GM12874 (cell line): Measurements from ENCODE around the gene NARF.

Experiments used
- TF ChIP-seq, protein P1 (sequence below): IDR thresholded peaks from 2 replicates; pipeline ENCODE4 v1.5.1; 2011; ENCODE audit warnings: low read depth, mild to moderate bottlenecking, control low read depth, low read length, moderate library complexity; ENCODE audit not compliant: insufficient read depth

Gene NARF

DNA sequence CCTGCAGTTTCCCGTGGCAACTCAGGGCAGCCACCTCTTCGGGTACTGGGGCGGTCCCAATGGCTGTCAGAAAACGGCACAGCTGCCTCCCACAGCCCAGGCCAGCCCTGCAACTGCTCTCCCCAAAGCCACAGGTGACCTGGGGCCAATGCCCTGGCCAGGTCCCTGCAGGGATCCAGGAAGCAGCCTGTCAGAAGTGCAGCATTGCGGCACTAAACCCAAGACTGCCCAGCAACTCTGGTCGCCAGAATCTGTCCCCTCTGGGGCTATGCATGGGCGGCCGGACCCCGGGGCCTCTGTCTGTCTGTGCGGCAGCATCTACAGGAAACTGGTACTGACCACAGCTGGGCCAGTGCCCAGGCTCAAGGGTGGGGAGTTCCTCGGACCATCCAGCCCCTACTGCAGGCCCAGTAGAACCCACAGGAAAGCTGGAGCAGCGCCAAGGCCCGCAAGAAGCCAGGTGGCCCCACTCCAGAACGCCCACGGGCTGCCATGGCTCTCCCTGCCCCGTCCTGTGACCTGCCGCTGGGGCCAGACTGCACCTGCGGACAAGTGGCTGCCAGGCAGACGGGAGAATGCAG, 13.5 kb upstream of the NARF start:
- TF ChIP-seq, protein P1, sequence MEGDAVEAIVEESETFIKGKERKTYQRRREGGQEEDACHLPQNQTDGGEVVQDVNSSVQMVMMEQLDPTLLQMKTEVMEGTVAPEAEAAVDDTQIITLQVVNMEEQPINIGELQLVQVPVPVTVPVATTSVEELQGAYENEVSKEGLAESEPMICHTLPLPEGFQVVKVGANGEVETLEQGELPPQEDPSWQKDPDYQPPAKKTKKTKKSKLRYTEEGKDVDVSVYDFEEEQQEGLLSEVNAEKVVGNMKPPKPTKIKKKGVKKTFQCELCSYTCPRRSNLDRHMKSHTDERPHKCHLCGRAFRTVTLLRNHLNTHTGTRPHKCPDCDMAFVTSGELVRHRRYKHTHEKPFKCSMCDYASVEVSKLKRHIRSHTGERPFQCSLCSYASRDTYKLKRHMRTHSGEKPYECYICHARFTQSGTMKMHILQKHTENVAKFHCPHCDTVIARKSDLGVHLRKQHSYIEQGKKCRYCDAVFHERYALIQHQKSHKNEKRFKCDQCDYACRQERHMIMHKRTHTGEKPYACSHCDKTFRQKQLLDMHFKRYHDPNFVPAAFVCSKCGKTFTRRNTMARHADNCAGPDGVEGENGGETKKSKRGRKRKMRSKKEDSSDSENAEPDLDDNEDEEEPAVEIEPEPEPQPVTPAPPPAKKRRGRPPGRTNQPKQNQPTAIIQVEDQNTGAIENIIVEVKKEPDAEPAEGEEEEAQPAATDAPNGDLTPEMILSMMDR: no peak

DNA sequence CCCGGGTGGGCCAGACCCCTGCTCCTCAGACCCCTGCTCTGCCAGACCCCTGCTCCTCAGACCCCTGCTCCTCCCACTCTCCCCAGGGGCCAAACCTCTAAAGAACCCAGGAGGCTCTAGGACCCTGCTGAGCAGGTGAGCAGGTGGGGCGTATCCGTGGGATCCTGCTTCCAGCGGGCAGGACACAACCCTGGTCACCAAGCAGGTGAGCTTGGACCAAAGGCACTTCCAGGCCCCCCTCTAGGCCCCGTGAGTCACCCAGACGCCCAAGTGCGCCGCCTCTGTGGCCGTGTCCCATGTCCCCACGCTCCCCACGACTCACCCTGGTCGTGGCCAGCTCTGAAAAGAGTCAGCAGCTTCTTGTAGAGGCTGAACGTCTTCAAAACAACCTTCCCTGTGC, 13.0 kb upstream of the NARF start:
- TF ChIP-seq, protein P1: no peak

DNA sequence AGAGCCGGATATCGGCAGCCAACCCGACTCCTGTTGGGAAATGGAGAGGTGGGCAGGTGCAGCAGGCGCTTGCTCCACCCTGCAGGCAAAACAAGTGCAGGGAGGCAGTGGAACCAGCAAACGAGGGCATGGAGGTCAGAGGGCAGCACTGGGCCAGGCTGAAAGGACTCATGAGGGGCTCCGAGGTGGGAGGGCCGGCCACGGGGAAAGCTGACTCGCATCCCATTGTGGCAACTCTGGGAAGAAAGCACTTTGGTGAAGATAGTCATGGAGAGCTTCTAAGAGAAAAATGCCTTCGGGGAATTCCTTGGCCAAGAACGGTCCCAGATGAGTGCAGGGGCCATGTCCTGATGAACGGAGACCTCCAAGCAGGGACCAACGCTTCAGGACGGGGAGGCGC, 12.4 kb upstream of the NARF start:
- TF ChIP-seq, protein P1: no peak

DNA sequence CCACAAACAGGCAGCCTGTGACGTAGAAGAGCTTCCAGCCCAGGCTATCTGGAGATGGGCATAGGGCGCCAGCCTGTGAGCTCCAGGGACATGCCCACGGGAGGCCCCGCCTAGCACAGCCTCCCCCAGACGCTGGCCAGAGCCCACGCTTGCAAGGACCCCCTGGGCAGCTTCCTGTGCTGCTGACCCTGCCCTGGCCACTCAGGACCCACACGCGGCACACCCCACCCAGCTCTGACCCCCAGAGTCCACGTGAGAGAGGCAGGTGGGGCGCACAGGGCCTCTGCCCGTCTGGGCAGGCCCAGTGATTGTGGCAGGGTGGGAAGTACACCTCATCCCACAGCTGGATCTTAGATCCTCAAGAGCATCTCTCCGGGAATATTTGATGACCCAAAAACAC, 11.9 kb upstream of the NARF start:
- TF ChIP-seq, protein P1: no peak

DNA sequence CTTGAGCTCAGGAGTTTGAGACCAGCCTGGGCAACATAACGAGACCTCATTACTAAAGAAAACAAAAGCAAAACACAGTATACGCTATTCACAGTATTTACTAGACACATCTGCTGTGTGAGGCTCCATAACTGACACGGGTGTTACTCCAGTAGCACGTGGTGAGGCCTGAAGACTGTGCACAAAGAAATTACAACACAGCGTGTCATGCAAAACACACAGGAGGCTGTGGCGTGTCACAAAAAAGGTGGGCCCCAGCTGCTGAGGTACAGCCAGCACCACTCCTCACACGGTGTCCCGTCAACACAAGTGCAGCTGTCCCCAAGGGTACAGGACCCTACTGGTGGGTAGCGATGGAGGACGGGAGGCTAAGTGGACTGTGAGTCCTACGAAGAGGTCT, 10.7 kb upstream of the NARF start:
- TF ChIP-seq, protein P1: no peak

DNA sequence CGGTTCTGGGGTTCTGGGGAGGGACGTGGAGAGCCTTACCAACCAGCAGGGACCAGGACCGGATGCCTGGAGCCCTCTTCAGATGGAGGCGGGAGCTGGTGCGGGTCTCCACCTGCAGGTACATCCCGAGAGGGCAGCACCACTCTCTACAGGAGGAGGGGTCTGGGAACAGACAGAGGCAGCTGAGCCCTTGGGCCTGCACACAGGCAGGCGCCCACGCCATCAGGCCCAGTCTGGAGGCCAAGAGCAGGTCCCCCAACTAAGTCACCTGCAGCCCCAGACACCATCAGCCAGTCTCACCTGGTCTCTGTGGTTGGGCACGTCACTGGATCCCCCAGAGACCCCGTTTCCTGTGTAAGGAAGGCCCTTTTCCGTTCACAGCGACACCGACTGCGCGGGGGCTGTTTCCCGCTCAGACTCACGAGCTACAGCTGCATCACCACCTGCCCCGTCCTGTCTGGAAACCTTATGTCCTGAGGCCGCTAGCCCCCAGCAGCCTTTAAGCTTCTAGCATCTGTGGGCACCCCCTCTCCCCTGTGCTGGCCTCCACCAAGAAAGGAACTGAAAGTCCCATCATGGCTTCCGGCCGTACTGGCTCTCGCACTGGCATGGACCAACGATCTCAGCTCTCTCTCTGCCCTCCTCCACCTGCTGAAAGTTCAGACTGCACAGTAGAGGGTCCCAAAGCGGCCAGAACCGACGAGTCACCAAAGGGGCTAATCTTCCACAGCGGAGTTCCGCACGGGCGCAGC, 9.2 kb upstream of the NARF start:
- TF ChIP-seq, protein P1: no peak

DNA sequence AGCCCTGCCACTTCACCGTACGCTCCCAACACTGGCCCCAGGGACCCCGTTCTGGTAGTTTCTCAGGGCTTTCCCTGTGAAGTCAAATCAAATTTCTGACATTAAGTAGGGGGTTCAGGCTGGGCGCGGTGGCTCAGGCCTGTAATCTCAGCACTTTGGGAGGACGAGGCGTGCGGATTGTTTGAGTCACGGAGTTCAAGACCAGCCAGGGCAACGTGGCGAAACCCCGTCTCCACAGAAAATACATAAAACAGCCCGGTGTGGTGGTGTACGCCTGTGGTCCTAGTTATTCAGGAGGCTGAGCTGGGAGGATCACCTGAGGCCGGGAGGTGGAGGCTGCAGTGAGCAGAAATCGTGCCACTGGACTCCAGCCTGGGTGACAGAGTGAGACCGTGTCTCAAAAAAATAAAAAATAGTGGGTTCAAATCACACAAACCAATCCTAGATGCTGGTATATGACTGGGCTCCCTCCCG, 8.6 kb upstream of the NARF start:
- TF ChIP-seq, protein P1: no peak
